ENCODE data around the gene IMMP2L. TPM values are rescaled to one million over a fixed set of nuclear protein-coding genes. Genes with fewer than 3 reads are reported as not detected.

Gene IMMP2L
- total and polyA plus RNA-seq, 2 of the 8 experiments (the other 6 are each of a cell fraction or from before 2014, with no cell fraction given) = 2.3 to 10.1 TPM

DNA sequence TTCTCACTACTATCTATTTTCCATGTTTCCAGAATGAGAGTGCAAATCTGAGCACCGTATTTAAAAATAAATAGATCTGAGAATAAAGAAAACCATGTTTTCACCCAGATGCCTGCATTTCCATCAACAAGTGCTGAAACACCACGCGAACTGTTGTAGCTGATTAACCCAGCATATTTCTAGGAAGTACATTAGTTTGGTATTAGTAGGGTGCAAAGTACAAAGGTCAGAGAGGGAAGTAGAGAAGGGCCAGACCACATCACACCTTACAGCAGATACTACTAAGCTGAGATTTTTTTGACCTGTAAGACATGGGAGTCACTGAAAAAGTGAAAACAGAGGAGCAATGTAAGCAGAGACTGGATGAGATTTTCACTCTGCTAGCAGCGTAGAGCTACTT, 181.3 kb downstream of the IMMP2L start:
- Histone ChIP-seq H3K56ac (replicated peaks; ENCODE audit: insufficient read length, low read depth, low read length) (no peak overlapping the region), H3K23me2 (ENCODE audit: low read depth, low read length) (no peaks in the 10 kb centered on the region), H3K23ac (ENCODE audit: insufficient read length) (no peak overlapping the region), H2BK15ac (ENCODE audit: low read length) (no peak overlapping the region), H4K5ac (ENCODE audit: insufficient read length, low read depth, low read length) (no peak overlapping the region), H3K4ac (replicated peaks; ENCODE audit: insufficient read length, low read depth, low read length) (no peak overlapping the region), H3K18ac (ENCODE audit: extremely low read depth, low read length) (no peak overlapping the region), H2AK5ac (ENCODE audit: low read depth, low read length) (no peak overlapping the region), H4K91ac (replicated peaks; ENCODE audit: insufficient read length, low read length) (no peak overlapping the region), H3K14ac (ENCODE audit: insufficient read length) (no peak overlapping the region), H3K27ac (ENCODE audit: low read depth, low read length) (no peak overlapping the region), H3K9ac (replicated peaks in 1 of 4; ENCODE audit: extremely low read depth in 1 of 4, low read depth in 3 of 4, low read length in 3 of 4) (no peak overlapping the region), H2BK120ac (replicated peaks; ENCODE audit: low read depth, low read length) (no peak overlapping the region), H3K79me1 (ENCODE audit: low read depth, low read length) (no peaks in the 10 kb centered on the region), H2AFZ (ENCODE audit: low read length) (no peak overlapping the region), H4K8ac (ENCODE audit: extremely low read depth, insufficient read depth, low read length) (no peak overlapping the region), H2BK5ac (ENCODE audit: low read depth, low read length) (no peak overlapping the region), H2BK12ac (ENCODE audit: low read depth, low read length) (no peak overlapping the region), H3K9me3 (ENCODE audit: insufficient read depth in 2 of 2, low read depth in 1 of 2, low read length in 1 of 2) (no peaks in the 10 kb centered on the region), H3K36me3 (ENCODE audit: control insufficient read depth in 2 of 4, insufficient read depth in 4 of 4, low read length in 3 of 4) (no peaks in the 10 kb centered on the region), H2BK20ac (ENCODE audit: low read length) (no peak overlapping the region), H3K4me3 (ENCODE audit: extremely low read depth in 1 of 4, insufficient read depth in 2 of 4, low read depth in 3 of 4, low read length in 4 of 4) (no peak overlapping the region), H4K20me1 (replicated peaks in 1 of 2; ENCODE audit: control insufficient read depth in 1 of 2, insufficient read depth in 2 of 2, low read length in 2 of 2) (no peaks in the 10 kb centered on the region), H3K4me2 (ENCODE audit: insufficient read depth in 1 of 2, low read depth in 2 of 2, low read length in 2 of 2) (no peak overlapping the region), H3K27me3 (replicated peaks in 1 of 4; ENCODE audit: control insufficient read depth in 3 of 4, extremely low read depth in 1 of 4, insufficient read depth in 3 of 4, low read length in 3 of 4) (peaks cover 0 to 1% (median 0%) of the 10 kb centered on the region in 4 experiments; a peak in 1 of 7 replicates), H3K4me1 (replicated peaks in 1 of 4; ENCODE audit: control insufficient read depth in 3 of 4, insufficient read depth in 4 of 4, low read length in 3 of 4) (peaks cover 0 to 2% (median 0%) of the 10 kb centered on the region in 4 experiments; a peak in 1 of 7 replicates), H3K79me2 (ENCODE audit: control insufficient read depth in 1 of 2, insufficient read depth in 2 of 2, low read length in 2 of 2) (no peaks in the 10 kb centered on the region)
- ChIA-PET POLR2A (ENCODE audit: partially characterized antibody) (interaction anchor here (1.0 kb wide), 1 partner anchor 12 kb away, joined by 3 read pairs; no protein-coding TSS in a partner anchor), CTCF (ENCODE audit: partially characterized antibody) (no interaction called here)
- FAIRE-seq = no peak
- 95% methylated on average over 4 of the region's 4 CpGs; no CpG with 5 or more reads in 1 of the 2 experiments for WGBS, 2 experiments (ENCODE audit: extremely low coverage in 1 of 2, insufficient coverage in 1 of 2, insufficient read length in 1 of 2, insufficient replicate concordance in 2 of 2, low coverage in 1 of 2, low lambda C conversion rate in 2 of 2, missing lambda C conversion rate in 1 of 2)
- DNase-seq (ENCODE audit: low read depth in 1 of 2, low spot score in 2 of 2) = no peak
- TF ChIP-seq SP1 (IDR thresholded peaks at IDR 0.05; ENCODE audit: low read depth, low read length) (no peak), POU5F1 (IDR thresholded peaks at IDR 0.05; ENCODE audit: low read depth, low read length) (no peak), RAD21 (IDR thresholded peaks at IDR 0.05 in 1 of 2, conservative IDR thresholded peaks at IDR 0.05 in 1 of 2; ENCODE audit: low read depth in 2 of 2, low read length in 2 of 2) (no peak), GTF2F1 (IDR thresholded peaks at IDR 0.05; ENCODE audit: borderline replicate concordance, low read depth, low read length) (no peak), CTBP2 (IDR thresholded peaks at IDR 0.05; ENCODE audit: borderline replicate concordance, insufficient read depth, insufficient read length, low read length) (no peak), POLR2A (IDR thresholded peaks at IDR 0.05; ENCODE audit: control extremely low read depth in 1 of 2, low read depth in 2 of 2, low read length in 2 of 2) (no peak), SP4 (IDR thresholded peaks at IDR 0.05; ENCODE audit: low read length) (no peak), BCL11A (IDR thresholded peaks at IDR 0.05; ENCODE audit: low read depth in 2 of 2, low read length in 2 of 2) (no peak), ZNF274 (IDR thresholded peaks at IDR 0.05; ENCODE audit: borderline replicate concordance, extremely low read depth, low read length) (no peak), JUND (IDR thresholded peaks at IDR 0.05; ENCODE audit: low read length) (no peak), NANOG (IDR thresholded peaks at IDR 0.05; ENCODE audit: insufficient read depth, low read depth, low read length, poor library complexity, severe bottlenecking) (no peak), GABPA (IDR thresholded peaks at IDR 0.05; ENCODE audit: borderline replicate concordance, insufficient read depth, low read length) (no peak), SIN3A (conservative IDR thresholded peaks at IDR 0.05 in 1 of 2, IDR thresholded peaks at IDR 0.05 in 1 of 2; ENCODE audit: low read depth in 1 of 2, low read length in 2 of 2) (no peak), KDM5A (IDR thresholded peaks at IDR 0.05; ENCODE audit: low read length) (no peak), BACH1 (IDR thresholded peaks at IDR 0.05; ENCODE audit: low read length) (no peak)

Measured in H1 (cell line).